Skeletal muscle satellite cell (primary cell): ENCODE measurements around the gene GTF2H2C_2.
"Not testable (repeated sequence)": the region's sequence is repeated elsewhere in the genome, so short reads cannot be mapped to it uniquely, and the experiment has no call there.

Experiments
- H3K27me3 ChIP-seq: 2 replicates; pipeline ENCODE4 v1.7.0; 2013; ENCODE audit warnings: low read length; ENCODE audit not compliant: control insufficient read depth, insufficient read depth
- H3K36me3 ChIP-seq: 2 replicates; pipeline ENCODE4 v1.7.0; 2013; ENCODE audit warnings: mild to moderate bottlenecking, control low read depth, low read length; ENCODE audit not compliant: insufficient read depth
- H3K4me1 ChIP-seq: 2 replicates; pipeline ENCODE4 v1.7.0; 2013; ENCODE audit warnings: low read length; ENCODE audit not compliant: control insufficient read depth, insufficient read depth
- H3K4me2 ChIP-seq: 2 replicates; pipeline ENCODE4 v1.7.0; 2013; ENCODE audit warnings: mild to moderate bottlenecking, low read length
- H3K4me3 ChIP-seq: 2 replicates; pipeline ENCODE4 v1.7.0; 2013; ENCODE audit warnings: low read length
- H3K9ac ChIP-seq: 2 replicates; pipeline ENCODE4 v1.7.0; 2013; ENCODE audit warnings: mild to moderate bottlenecking, low read depth, low read length, moderate library complexity
- H3K9me3 ChIP-seq: replicated peaks from 2 replicates; pipeline ENCODE4 v1.7.0; 2013; ENCODE audit warnings: mild to moderate bottlenecking, control low read depth, low read length

The GTF2H2C_2 gene

GRCh38 chr5:70415117-70415516, at the start of gene GTF2H2C_2:
Gene GTF2H2C_2 (plus strand): TSS chr5:70415368.
- not testable (repeated sequence) for H3K9ac ChIP-seq, H3K9me3 ChIP-seq, H3K27me3 ChIP-seq, H3K4me3 ChIP-seq, H3K4me2 ChIP-seq, H3K36me3 ChIP-seq, H3K4me1 ChIP-seq

DNA sequence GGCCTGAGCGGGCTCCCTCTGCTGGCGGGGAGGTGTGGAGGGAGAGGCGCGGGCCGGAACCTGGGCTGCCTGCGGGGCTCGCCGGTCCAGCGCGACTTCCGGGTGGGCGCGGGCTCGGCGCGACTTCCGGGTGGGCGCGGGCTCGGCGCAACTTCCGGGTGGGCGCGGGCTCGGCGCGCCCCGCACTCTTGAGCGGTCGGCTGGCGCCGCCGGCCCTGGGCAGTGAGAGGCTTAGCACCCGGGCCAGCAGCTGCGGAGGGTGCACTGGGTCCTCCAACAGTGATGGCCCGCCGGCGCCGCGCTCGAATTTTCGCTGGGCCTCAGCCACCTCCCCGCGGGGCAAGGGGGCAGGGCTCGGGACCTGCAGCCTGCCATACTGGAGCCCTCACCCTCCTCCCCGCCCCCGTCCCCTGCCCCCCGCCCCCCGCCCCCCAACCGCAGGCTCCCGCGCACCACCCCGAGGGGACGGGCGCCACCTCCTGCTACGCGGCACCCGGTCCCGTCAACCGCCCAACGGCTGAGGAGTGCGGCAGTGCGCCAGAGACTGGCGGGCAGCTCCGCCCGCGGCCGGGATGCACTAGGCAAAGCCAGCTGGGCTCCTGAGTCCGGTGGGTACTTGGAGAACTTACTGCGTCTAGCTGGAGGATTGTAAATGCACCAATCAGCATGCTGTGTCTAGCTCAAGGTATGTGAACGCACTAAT, 14.0 kb upstream of the GTF2H2C_2 start:
- Histone ChIP-seq H3K9ac (peak overlapping the region; percentile 69), H3K4me3 (peak overlapping the region; percentile 73), H3K4me2 (peak overlapping the region; percentile 75)
- H3K36me3 ChIP-seq, H3K9me3 ChIP-seq, H3K4me1 ChIP-seq, H3K27me3 ChIP-seq: not testable (repeated sequence)

GRCh38 chr5:70421322-70421721, 6.2 kb downstream of the GTF2H2C_2 start:
- H3K4me3 ChIP-seq, result not testable (repeated sequence)

DNA sequence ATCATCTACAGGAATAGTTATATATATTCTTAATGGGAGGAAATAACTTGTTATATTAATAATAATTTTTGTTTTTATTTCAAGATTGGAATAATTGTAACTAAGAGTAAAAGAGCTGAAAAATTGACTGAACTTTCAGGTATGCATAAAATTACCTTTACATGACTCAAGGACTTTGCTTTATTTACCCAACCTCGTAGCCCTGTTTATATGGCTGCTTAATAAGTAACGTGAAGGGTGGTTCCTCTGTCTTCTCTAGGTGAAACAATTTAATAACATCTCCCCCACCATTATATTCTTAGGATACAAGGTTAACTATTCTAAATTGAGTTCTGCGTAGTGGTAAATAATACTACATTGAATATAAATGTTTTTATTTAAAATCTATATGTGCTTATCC, 8.0 kb downstream of the GTF2H2C_2 start:
- not testable (repeated sequence) for H3K36me3 ChIP-seq, H3K9ac ChIP-seq, H3K9me3 ChIP-seq, H3K4me2 ChIP-seq, H3K4me3 ChIP-seq, H3K4me1 ChIP-seq, H3K27me3 ChIP-seq

More at GRCh38 chr5:70421322-70421721, 6.2 kb downstream of the GTF2H2C_2 start:
- H3K4me1 ChIP-seq, H3K27me3 ChIP-seq, H3K9ac ChIP-seq, H3K9me3 ChIP-seq, H3K36me3 ChIP-seq, H3K4me2 ChIP-seq: not testable (repeated sequence)

- H3K9me3 ChIP-seq, H3K27me3 ChIP-seq, H3K36me3 ChIP-seq, H3K9ac ChIP-seq, H3K4me2 ChIP-seq, H3K4me1 ChIP-seq, H3K4me3 ChIP-seq: not testable (repeated sequence)
Measured at GRCh38 chr5:70438518-70438917, 23.4 kb downstream of the GTF2H2C_2 start.

DNA sequence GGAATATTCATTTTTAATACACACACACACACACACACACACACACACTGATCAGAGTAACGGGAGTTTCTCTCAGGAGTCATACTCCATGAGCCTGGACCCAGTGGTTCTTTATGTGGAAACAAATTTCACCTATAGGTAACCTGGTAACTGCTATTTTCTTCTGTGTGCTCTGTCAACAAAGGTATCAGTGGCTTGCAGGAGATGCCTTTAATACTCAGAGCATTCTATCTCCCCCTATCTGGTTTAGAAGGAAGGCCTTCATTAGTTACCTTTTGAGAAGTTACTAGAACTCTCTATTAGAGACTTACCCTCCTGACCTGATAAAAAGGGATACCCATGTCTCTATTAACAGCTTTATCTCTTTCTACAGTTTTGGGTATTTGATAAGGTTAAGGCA, 34.4 kb downstream of the GTF2H2C_2 start:
- not testable (repeated sequence) for H3K9me3 ChIP-seq, H3K9ac ChIP-seq, H3K4me3 ChIP-seq

DNA sequence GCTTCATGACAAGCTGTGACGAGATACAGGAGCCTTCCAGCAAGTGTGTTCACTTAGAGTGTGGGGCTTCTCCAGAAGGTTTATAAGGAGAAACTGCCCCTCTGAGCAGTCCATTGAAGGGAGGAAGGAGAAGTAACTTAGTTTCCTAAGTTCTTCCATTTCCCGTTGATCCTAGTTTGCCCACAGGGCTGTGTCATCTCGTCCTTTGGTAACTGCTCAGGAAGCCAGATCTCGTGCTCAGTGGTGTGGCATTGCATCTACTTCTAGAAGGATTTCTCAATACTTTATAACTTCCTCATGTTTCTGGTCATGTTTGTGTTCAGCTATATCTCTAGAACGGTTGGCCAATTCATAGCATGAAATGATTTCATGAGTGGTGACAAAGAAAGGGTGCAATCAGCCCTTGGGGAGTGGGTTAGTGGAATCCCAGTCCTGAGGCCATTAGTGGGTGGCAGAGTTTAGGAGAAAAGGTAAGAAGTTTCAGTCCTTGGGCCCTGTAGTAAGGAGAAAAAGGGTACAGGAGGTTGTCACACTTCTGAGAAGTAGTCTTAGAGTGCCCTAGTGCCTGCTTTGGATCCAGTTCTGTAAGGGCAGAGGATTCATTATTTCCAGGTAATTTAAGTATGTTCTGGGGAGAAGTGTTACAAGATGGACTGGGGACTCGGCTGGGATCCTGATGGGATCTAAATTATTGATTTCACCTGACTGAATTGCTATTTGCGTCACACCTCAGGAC, 36.2 kb downstream of the GTF2H2C_2 start:
- not testable (repeated sequence) for H3K27me3 ChIP-seq, H3K36me3 ChIP-seq, H3K9me3 ChIP-seq, H3K4me1 ChIP-seq, H3K4me2 ChIP-seq, H3K4me3 ChIP-seq, H3K9ac ChIP-seq

More for the DNA sequence above, 34.4 kb downstream of the GTF2H2C_2 start:
- not testable (repeated sequence) for H3K4me1 ChIP-seq, H3K36me3 ChIP-seq, H3K27me3 ChIP-seq, H3K4me2 ChIP-seq

GRCh38 chr5:70457093-70457492, 41.9 kb downstream of the GTF2H2C_2 start:
- not testable (repeated sequence) for H3K9ac ChIP-seq, H3K4me2 ChIP-seq, H3K27me3 ChIP-seq, H3K4me3 ChIP-seq, H3K36me3 ChIP-seq, H3K4me1 ChIP-seq, H3K9me3 ChIP-seq

DNA sequence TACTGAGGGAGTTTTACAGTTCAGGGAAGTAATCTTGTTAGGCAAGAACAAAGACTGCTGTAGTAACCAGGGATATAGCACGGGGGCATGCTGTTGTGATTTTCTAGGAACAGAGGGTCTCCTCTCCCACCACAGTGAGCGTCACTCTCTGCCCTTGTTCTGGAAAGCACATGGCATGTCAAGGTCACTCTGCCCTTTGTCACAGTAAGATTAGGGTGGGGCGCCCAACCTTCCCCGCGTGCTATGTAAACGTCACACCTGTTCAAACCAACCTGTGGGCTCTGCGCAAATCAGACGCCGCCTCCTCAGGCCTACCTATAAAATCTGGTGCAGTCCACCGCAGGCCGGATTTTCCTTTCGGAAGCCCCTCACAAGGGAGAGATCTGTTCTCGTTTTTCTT, 44.0 kb downstream of the GTF2H2C_2 start:
- not testable (repeated sequence) for H3K4me2 ChIP-seq, H3K36me3 ChIP-seq, H3K9me3 ChIP-seq, H3K9ac ChIP-seq, H3K4me1 ChIP-seq, H3K27me3 ChIP-seq, H3K4me3 ChIP-seq

DNA sequence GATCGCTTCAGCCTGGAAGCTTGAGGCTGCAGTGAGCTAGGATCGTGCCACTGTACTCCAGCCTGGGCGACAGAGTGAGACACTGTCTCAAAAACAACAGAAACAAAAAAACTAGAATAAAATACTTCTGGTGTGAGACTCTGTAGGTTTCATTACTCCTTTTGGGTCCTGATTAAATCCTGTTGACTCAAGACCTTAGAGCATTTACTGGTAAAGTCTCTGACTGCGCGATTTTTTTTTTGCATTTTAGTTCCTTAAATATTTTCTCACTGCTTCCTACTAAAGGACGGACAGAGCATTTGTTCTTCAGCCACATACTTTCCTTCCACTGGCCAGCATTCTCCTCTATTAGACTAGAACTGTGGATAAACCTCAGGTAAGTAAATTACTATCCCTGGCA, 46.8 kb downstream of the GTF2H2C_2 start:
- not testable (repeated sequence) for H3K27me3 ChIP-seq, H3K4me2 ChIP-seq, H3K9ac ChIP-seq, H3K4me3 ChIP-seq, H3K4me1 ChIP-seq, H3K9me3 ChIP-seq, H3K36me3 ChIP-seq

- H3K4me1 ChIP-seq, H3K9me3 ChIP-seq, H3K36me3 ChIP-seq, H3K27me3 ChIP-seq, H3K9ac ChIP-seq, H3K4me2 ChIP-seq, H3K4me3 ChIP-seq: not testable (repeated sequence)
Measured at GRCh38 chr5:70464019-70464637, 49.0 kb downstream of the GTF2H2C_2 start.
